Epidermal melanocyte (primary cell): ENCODE data around the gene TAF11L3.
"Not testable (repeated sequence)": the region's sequence is repeated elsewhere in the genome, so short reads cannot be mapped to it uniquely, and the experiment has no call there.

Experiments used
- DNase-seq: peaks from one replicate; pipeline ENCODE4 v3.0.0; 2011; ENCODE audit warnings: low spot score; ENCODE audit not compliant: insufficient read length

The TAF11L3 gene

DNA sequence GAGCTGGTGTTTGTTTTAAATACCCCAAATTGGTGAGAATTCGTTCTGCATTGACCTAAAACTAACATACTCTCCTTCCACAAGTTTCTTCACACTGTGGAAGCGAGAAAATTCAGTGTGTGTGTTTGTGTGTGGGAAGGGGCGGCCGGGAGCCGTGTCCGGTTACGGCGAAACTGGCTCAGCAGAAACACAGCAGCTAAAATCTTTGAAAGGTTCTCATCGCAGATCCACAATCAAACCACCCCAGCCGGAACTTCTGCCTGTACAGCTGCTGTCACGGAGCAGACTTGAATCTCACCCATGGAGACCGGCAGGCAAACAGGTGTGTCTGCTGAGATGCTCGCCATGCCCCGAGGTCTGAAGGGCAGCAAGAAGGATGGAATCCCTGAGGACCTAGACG is at the start of gene TAF11L3:
TAF11L3 (plus strand) TSS at position 301 of the 400 bp plus-strand sequence.
- not testable (repeated sequence) for DNase-seq

DNA sequence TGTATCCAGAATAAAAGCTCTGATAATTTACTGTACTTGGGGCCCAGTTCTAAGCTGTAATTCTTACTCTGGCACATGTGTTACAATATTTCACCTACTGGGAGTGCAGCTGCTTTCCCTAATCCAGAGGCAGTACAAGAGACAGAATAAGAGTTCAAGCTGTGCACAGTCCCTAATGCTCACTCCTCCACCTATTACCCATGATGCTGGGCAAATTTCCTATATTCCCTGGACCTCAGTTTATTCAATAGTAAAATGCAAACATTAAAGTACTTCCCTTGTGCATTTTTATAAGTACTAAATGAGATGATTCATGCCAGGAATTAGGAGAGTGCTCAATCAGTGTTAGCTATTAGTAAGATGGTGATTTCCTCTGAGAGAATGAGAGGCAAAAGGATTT is 48.1 kb upstream of the TAF11L3 start:
- DNase-seq, result no peak

DNA sequence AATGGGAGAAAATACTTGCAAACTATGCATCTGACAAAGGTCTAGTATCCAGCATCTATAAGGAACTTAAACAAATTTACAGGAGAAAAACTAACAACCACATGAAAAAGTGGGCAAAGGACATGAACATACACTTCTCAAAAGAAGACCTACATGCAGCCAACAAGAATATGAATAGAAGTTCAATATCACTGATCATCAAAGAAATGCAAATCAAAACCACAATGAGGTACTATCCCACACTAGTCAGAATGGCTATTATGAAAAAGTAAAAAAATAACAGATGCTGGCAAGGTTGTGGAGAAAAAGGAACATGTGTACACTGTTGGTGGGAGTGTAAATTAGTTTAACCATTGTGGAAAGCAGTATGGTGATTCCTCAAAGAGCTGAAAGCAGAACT is 43.1 kb upstream of the TAF11L3 start:
- DNase-seq, result not testable (repeated sequence)

DNA sequence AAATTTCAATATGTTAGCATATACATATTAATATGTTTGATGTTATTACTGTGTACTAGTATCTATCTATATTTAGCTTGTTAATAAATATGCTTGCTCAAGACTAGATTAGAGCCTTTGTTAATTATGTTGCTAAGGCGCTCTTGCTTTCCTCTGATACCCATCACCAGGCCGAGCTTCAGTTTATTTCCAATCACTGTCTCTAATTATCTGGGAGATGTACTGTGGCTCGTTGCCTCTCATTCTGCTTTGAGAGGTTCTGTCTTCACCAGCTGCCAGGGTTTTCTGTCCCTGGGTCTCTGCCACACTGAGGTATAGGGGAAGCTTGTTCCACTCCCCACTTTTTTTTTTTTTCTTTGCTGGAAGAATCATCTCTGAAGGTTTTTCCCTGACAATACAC is 41.1 kb upstream of the TAF11L3 start:
- DNase-seq, result no peak

DNA sequence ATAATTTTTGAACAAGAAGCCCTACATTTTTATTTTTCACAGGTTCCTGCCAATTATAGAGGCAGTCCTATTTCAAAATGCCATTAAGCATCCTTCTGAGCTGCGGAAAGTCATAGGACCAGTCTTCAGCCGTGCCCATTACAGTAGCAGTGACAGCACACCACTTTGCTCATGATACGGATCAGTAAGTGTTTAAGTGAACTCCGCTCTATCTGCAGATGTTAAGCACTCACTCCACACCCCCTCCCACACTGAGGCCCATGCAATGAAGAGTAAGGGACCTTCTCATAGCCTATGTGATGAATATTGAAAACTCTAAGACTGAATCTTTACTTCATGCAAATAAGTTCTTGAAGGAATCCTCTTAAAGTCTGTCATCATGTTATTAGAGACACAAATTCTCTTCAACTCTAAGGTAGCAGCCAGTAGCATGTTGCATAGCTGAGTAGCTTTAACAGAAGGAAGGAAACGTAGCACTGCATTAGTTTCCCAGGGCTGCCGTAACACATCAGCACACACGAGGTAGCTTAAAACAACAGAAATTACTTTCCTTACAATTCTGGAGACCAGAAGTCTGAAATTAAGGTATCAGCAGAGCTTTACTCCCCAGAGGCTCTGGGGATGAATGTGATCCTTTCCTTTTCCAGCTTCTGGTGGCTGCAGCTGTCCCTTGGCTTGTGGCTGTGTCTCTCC is 40.4 kb upstream of the TAF11L3 start:
- no peak for DNase-seq

DNA sequence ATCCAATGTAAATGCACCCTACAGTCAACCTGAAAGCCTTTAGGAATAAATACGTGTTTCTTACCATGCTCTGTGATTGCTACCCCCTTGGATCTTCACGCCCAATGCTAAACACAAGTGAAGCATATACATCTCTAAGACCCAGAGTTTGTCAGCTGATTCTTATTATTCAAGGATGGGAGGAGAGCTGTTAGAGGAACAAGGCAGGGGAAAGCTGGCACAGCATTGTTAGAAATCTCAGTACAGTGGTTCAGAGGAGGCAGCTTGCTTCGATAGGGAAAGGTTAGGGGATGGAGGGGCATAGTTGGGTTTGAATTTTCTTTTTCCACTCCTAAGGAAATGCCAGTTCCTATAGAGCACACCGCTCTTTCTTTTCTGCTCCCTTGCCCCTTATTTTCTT is 36.8 kb upstream of the TAF11L3 start:
- DNase-seq, result no peak

DNA sequence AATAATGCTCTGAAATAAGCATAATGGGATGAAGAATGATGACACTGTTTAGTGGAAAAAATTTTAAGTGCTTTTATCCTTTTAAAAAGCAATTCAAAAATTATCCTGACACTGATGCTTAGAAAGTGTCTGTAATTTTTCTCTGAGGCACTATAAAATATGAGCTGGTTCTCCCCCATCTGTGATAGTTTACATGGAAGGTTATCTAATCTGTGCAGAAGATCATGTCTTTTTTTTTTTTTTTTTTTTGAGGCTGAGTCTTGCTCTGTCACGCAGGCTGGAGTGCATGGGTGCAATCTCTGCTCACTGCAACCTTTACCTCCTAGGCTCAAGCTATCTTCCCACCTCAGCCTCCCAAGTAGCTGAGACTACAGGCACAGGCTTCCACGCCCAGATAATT is 35.4 kb upstream of the TAF11L3 start:
- no peak for DNase-seq

DNA sequence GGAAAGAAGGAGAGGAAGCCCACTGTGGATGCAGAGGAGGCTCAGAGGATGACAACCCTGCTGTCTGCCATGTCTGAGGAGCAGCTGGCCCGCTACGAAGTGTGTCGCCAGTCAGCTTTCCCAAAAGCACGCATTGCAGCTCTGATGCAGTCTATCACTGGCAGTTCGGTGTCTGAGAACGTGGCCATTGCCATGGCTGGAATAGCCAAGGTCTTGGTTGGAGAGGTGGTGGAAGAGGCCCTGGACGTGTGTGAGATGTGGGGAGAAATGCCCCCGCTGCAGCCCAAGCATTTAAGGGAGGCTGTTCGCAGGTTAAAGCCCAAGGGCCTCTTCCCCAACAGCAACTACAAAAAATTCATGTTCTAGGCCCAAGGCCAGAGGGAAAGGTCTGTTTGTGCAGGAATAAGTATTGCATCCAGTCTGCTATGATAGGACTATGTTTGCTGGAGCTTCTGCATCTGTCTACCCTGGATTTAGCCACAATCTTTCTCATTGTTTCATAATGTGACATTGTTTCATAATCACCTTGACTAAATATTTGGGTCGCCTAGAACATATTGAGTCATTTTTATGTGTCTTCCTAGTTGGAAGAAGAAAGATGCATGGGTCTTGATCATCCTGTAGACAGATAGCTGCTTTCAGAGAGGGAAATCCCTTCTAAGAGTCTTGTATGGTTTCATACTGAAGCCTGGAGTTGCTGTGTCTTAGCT is 31.5 kb upstream of the TAF11L3 start:
- DNase-seq, result not testable (repeated sequence)

DNA sequence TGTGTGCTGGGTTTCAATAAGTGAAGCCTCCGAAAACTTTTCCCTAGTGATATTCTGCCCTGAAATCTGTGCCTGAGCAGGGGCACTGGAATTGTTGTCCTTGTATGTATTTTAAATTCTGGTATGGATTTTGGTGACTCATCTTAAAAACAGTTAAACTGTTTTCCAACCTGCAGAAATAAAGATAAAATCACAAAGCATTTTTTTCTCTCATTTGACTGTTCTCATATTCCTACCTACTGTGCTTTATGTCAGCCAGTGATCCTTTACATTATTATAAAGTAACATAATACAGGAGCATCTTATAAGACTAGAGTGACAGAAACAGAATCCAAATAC is 31.0 kb upstream of the TAF11L3 start:
- DNase-seq, result no peak

DNA sequence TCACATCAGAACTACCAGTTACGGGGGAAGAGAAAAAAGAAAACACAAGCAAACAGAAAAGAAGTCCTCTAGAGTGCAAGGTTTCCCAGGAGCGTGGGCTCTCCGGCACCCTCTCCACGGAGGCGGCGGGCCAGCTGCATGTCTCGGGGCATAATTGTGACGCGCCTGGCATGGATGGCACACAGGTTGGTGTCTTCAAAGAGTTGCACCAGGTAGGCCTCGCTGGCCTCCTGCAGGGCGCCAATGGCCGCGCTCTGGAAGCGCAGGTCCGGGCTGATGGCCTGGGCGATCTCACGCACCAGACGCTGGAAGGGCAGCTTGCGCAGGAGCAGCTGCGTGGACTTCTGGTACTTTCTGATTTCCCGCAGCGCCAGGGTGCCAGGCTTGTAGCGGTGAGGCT is 26.9 kb upstream of the TAF11L3 start:
- DNase-seq, result not testable (repeated sequence)

DNA sequence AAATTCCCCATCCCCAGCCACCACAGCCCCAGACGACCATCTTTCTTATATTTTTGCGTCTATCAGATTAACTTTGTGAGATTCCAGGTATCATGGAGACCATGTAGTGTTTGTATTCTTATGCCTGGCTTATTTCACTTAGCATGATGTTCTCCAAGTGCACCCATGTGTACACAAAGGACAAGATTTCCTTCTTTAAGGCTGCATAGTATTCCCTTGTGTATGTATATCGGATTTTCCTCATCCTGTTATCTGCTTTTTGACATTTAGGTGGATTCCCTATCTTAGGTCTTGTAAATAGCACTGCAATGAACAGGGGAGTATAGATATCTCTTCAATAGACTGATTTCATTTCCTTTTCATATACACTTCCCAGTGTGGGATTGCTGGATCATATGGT is 25.4 kb upstream of the TAF11L3 start:
- no peak for DNase-seq

DNA sequence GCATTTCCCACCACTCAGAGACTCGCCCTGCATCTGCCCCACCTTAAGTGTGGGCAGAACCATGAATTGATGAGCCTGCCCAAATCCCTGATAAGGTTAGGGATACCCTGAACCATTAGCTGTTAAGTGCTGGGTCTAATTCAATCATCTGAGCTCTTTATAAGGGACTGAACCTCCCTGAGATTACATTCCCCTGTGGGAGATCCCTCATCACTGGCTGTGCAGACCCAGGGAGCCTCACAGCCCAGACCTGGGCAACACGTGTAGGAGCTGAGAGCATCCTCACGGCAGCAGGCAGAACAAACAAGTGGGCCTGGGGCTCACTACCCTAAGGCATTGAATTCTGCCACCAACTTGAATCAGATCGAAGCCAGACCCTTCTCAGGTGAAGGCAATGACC is 20.7 kb upstream of the TAF11L3 start:
- no peak for DNase-seq

DNA sequence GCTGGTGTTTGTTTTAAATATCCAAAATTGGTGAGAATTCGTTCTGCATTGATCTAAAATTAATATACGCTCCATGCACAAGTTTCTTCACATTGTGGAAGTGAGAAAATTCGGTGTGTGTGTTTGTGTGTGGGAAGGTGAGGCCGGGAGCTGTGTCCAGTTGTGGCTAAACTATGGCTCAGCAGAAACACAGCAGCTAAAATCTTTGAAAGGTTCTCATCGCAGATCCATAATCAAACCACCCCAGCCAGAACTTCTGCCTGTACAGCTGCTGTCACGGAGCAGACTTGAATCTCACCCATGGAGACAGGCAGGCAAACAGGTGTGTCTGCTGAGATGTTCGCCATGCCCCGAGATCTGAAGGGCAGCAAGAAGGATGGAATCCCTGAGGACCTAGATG is 20.2 kb upstream of the TAF11L3 start, which contains the start of gene TAF11L2:
TAF11L2 (plus strand) TSS at position 301 of the 400 bp plus-strand sequence.
- not testable (repeated sequence) for DNase-seq

DNA sequence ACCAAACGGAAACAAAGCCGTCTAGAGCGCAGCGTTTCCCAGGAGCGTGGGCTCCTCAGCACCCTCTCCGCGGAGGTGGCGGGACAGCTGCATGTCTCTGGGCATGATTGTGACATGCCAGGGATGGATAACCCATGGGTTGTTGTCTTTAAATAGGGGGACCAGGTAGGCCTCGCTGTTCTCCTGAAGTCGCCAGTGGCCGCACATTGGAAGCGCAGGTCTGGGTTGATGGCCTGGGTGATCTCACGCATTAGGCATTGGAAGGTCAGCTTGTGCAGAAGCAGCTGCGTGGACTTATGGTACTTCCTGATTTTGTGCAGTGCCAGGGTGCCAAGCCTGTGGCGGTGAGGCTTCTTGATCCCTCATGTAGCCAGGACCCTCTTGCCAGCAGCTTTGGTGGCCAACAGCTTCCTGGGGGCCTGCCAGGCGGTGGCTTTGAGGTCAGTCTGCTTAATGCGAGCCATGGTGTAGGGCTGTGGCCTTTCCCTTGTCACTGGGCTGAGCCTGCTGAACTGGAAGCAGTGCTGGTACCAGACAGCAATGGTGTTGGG is 6.3 kb upstream of the TAF11L3 start:
- no peak for DNase-seq

DNA sequence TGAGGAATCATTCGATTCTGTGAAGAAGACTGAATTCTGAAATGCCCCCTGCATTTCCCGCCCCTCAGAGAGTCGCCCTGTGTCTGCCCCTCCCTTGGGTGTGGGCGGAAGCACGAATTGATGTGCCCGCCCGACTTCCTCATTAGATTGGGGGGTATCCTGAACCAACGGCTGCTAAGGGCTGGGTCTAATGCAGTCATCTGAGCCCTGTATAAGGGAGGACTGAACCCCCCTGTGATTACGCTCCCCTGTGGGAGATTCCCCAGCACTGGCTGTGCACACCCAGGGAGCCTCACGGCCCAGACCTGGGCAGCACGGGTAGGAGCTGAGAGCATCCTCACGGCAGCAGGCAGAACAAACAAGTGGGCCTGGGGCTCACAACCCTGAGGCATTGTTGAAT is 641 bp upstream of the TAF11L3 start:
- DNase-seq, result not testable (repeated sequence)

DNA sequence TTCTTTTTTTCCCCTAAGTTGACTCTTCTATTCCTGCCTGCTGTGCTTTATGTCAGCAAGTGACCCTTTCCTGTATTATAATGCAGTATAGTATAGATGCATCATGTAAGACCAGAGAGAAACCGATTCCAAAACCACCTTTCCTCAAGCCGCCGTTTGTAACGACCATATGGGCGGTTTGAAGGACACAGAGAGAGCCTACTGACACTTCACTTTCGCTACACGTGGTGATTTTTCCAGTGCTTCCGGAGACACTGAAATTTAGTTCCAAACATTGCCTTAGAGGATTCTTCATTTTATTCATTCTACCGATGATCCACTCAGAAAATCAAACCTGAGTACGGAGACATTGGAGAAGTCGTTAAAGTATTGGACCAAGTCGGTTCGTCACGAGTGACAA is 1.3 kb downstream of the TAF11L3 start:
- DNase-seq, result not testable (repeated sequence)

DNA sequence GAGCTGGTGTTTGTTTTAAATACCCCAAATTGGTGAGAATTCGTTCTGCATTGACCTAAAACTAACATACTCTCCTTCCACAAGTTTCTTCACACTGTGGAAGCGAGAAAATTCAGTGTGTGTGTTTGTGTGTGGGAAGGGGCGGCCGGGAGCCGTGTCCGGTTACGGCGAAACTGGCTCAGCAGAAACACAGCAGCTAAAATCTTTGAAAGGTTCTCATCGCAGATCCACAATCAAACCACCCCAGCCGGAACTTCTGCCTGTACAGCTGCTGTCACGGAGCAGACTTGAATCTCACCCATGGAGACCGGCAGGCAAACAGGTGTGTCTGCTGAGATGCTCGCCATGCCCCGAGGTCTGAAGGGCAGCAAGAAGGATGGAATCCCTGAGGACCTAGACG is 3.3 kb downstream of the TAF11L3 start, which contains the start of gene TAF11L4:
TAF11L4 (plus strand) TSS at position 301 of the 400 bp plus-strand sequence.
- not testable (repeated sequence) for DNase-seq

DNA sequence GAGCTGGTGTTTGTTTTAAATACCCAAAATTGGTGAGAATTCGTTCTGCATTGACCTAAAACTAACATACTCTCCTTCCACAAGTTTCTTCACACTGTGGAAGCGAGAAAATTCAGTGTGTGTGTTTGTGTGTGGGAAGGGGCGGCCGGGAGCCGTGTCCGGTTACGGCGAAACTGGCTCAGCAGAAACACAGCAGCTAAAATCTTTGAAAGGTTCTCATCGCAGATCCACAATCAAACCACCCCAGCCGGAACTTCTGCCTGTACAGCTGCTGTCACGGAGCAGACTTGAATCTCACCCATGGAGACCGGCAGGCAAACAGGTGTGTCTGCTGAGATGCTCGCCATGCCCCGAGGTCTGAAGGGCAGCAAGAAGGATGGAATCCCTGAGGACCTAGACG is 6.8 kb downstream of the TAF11L3 start, which contains the start of gene TAF11L5:
TAF11L5 (plus strand) TSS at position 301 of the 400 bp plus-strand sequence.
- DNase-seq, result not testable (repeated sequence)

DNA sequence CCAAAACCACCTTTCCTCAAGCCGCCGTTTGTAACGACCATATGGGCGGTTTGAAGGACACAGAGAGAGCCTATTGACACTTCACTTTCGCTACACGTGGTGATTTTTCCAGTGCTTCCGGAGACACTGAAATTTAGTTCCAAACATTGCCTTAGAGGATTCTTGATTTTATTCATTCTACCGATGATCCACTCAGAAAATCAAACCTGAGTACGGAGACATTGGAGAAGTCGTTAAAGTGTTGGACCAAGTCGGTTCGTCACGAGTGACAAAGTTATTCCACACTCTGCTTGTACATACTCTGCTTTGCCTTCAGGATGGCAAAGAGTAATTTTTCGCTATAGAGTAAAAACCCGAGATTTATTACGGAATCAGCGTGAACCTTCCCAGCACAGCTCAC is 8.3 kb downstream of the TAF11L3 start:
- not testable (repeated sequence) for DNase-seq

DNA sequence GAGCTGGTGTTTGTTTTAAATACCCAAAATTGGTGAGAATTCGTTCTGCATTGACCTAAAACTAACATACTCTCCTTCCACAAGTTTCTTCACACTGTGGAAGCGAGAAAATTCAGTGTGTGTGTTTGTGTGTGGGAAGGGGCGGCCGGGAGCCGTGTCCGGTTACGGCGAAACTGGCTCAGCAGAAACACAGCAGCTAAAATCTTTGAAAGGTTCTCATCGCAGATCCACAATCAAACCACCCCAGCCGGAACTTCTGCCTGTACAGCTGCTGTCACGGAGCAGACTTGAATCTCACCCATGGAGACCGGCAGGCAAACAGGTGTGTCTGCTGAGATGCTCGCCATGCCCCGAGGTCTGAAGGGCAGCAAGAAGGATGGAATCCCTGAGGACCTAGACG is 10.2 kb downstream of the TAF11L3 start, which contains the start of gene TAF11L6:
TAF11L6 (plus strand) TSS at position 301 of the 400 bp plus-strand sequence.
- DNase-seq, result not testable (repeated sequence)
